22Rv1 (cell line): ENCODE measurements around the gene PHTF2.
"Not testable (repeated sequence)": the region's sequence is repeated elsewhere in the genome, so short reads cannot be mapped to it uniquely, and the experiment has no call there.

ENCODE experiments used
- H3K27ac ChIP-seq: fragments of 450-650 bp; 2 replicates; pipeline ENCODE4 v1.5.1; 2017
- CTCF ChIP-seq: fragments of 450-650 bp; IDR thresholded peaks from 2 replicates; pipeline ENCODE4 v1.5.1; 2017; ENCODE audit warnings: mild to moderate bottlenecking
- ZFX ChIP-seq: fragments of 450-650 bp; IDR thresholded peaks from 2 replicates; pipeline ENCODE4 v1.6.1; 2017; ENCODE audit warnings: antibody characterized with exemption, borderline replicate concordance

Gene PHTF2

GRCh38 chr7:77859343-77859742 is 60.8 kb downstream of the PHTF2 start:
- TF ChIP-seq CTCF (no peak), ZFX (no peak)
- H3K27ac ChIP-seq = no peak overlapping the region

GRCh38 chr7:77862691-77863090 is 64.1 kb downstream of the PHTF2 start:
- H3K27ac ChIP-seq = no peak overlapping the region
- TF ChIP-seq ZFX = no peak
- no peak for TF ChIP-seq CTCF

- no peak overlapping the region for H3K27ac ChIP-seq
- TF ChIP-seq ZFX (no peak), CTCF (no peak)
Measured at GRCh38 chr7:77863860-77864259, 65.3 kb downstream of the PHTF2 start.

GRCh38 chr7:77866370-77866769 is 67.8 kb downstream of the PHTF2 start:
- no peak overlapping the region for H3K27ac ChIP-seq
- TF ChIP-seq CTCF = no peak
- TF ChIP-seq ZFX = no peak

GRCh38 chr7:77866786-77867536 is 68.4 kb downstream of the PHTF2 start:
- TF ChIP-seq ZFX = no peak
- TF ChIP-seq CTCF = no peak
- no peak overlapping the region; the same call in 1 of the 2 replicates for H3K27ac ChIP-seq

GRCh38 chr7:77867537-77867865 is 68.9 kb downstream of the PHTF2 start:
- no peak overlapping the region for H3K27ac ChIP-seq
- TF ChIP-seq CTCF = no peak
- TF ChIP-seq ZFX = no peak

GRCh38 chr7:77872256-77872655 is 73.7 kb downstream of the PHTF2 start:
- H3K27ac ChIP-seq = not testable (repeated sequence)

- H3K27ac ChIP-seq = not testable (repeated sequence)
Measured at GRCh38 chr7:77873416-77874327, 75.1 kb downstream of the PHTF2 start.
